HG03520 (cell line): ENCODE results near the gene TOX2.
"Not testable (repeated sequence)": the region's sequence is repeated elsewhere in the genome, so short reads cannot be mapped to it uniquely, and the experiment has no call there.

Experiments
- ATAC-seq: cut with Tn5 transposase; IDR thresholded peaks from one replicate; pipeline ENCODE4 v1.9.1; 2021; ENCODE audit warnings: mild to moderate bottlenecking, moderate library complexity; ENCODE audit not compliant: unreplicated experiment

TOX2 gene

DNA sequence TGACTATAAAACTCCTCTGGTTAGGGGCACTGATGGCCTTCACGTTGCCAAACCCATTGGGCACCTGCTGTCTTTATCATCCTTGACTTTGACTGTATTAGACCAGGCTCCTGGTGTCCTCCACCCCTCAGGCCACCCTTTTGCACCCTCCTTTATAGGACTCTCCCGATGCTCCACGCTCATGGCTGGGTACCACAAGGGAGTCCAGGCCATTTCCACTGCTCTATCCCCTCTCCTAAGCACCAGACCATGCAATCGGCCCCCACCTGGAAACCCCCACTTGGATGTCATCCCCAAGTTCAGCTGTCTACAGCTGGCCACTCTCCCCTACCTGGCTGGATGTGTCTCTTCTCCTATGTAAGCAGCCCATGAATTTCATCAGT lies 115.2 kb downstream of the TOX2 start:
- ATAC-seq: no peak

DNA sequence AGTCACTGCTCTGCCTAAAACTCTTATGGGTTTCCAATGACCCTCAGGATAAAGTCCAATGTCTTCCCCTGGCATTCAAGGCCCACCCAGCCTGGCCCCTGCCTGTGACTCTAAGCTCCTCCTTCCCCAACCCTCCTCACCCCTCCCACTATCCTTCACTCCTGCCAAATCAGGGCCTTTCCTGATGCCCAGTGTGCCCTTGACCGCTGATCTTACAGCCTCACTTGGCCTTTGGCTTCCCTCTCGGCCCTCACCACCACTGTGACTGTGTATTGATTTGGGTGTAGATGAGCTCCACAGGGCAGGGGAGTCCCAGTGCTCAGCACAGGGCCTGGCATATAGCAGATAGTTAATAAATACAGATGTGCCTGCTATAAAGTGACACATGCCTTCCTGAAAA lies 115.7 kb downstream of the TOX2 start:
- no peak for ATAC-seq

DNA sequence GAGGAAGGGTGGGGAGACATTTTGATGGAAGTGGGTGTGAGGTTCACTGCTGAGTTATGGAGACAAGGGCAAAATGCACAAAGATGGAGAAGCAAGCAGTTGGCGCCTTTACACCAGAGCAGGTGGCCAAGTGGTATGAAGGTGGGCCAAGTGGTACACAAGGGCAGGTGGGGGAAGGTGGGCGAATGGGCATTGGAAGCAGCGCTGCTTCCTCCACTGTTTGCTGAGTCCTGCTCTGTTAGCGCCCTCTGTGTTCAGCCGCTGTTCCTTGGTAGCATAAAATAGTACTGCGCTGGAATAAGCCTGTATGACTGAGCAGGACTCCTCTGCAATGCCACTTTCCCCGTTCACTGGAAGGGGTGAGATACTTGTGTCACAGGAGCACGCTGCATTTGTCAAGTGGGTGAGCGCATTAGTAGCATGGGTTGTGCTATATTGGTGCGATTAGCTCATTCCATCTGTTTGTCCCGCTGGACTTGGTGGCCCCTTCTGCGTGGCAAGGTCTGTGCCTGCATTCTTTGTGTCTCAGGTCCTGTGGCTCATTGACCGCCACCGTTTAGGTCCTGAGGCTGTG lies 116.4 kb downstream of the TOX2 start:
- no peak for ATAC-seq

DNA sequence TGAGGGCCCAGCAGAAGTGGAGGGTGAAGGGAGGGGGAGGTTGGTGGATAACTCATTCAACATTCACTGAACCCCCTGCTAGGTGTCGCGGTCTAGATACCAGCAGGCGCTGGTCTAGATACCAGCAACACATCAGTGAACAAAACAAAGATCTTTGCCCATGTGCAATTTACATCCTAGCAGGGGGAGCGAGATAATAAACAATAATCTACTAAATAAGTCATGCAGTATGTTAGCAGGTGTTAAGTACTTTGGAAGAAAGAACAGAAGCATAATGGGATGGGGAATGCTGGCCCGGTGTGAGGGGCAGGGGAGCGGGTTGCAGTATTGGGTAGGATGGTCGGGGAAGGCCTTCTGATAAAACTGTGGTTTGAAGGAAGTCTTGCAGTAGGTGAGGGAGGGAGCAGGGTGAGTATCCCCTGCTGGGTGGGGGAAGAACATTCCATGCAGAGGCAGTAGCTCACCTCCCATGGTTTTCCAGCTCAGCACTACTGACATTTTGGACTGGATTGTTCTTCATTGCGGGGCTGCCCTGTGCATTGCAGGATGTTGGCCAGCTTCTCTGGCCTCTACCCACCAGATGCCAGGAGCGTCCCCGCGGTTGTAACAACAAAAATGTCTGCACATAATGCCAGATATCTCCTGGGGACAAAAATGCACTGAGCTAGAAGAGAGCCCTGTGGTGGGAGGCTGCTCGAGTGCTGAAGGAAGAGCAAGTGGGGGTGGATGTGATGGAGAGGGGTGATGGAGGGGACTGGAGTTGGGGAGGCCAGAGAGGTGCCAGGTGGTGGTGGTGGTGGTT lies 117.3 kb downstream of the TOX2 start:
- ATAC-seq: no peak

DNA sequence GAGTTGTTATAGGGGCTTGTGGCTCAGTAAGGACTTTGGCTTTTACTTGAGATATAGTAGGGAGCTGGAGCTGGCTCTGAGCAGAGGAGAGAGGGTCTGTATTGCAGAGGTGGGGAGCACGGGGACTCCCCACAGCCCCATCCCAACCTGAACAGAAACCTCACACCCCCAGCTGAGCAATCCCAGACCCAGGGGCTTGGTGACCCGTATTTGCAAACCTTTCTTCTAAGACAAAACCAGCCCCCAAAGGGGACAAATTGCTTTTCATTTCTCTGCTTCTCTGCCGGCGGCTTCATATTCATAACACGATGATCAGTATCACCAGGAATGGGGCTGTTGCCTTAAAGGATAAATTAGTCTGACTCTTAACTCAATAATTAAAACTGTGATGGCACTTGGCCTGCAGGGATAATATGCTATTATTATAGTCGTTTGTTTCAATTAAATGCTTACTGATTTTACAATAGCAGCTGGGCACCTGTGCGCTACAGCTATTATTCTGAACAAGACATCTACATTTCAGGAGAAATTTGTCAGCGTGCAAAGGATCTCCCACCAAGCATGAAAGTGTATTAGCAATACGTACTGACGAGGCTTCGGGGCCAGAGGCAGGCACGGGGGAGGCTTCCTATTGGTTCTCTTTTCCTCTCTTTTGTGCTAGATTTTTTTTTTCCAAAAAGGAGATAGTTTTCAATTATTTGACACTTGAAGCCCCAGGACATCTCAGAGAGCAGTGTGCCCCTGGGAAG lies 118.1 kb downstream of the TOX2 start:
- no peak for ATAC-seq

DNA sequence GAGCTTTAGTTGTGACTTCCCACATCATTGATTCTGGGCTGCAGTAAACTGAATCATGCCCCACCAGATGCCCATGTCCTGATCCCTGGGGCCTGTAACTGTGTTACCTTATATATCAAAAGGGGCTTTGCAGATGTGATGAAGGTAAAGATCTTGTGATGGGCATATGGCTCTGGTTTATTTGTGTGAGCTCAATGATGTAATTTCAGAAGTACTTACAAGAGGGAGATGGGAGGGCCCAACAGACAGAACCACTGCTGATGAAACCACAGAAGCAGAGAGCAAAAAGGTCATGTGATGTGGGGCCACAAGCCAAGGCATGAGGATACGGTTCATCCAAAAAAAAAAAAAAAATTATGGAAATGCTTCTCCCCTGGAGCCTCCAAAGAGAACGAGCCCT lies 118.7 kb downstream of the TOX2 start:
- ATAC-seq: no peak

DNA sequence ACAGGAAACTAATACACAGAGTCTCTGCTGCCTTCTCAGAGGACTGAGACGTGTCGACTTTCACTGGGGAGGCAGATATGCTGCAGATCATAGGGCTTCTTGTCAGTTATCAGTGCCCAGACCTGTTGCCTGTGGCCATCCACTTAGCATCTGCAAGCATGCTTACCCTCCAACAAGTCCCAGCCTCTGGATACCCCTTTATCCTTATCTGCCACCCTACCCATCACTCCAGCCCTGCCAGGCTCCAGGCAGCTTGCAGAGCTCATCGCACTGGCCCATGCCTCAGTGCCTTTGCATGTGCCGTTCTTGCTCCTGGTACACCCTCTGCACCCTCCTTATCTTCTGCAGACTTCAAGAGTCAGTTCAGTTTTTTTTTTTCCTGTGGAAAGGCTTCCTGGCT lies 119.2 kb downstream of the TOX2 start:
- ATAC-seq: no peak

DNA sequence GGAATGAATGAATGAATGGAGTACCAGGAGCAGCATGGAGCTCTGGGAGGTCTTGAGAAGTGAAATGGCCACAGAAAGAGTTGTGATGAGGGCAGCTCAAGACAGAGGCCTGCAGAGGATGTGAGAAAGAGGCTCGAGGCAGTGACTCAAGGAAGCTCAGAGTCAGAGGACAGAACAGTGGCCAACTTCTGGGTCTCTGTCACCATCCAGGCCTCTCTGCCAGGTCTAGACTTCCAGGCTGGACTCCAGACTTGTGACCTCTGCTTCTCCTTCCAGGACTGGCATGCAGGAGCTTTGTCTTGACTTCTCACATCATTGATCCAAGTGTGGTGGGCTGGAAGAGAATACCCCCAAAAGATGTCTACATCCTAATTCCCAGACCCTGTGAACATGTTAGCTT lies 119.8 kb downstream of the TOX2 start:
- ATAC-seq: no peak

DNA sequence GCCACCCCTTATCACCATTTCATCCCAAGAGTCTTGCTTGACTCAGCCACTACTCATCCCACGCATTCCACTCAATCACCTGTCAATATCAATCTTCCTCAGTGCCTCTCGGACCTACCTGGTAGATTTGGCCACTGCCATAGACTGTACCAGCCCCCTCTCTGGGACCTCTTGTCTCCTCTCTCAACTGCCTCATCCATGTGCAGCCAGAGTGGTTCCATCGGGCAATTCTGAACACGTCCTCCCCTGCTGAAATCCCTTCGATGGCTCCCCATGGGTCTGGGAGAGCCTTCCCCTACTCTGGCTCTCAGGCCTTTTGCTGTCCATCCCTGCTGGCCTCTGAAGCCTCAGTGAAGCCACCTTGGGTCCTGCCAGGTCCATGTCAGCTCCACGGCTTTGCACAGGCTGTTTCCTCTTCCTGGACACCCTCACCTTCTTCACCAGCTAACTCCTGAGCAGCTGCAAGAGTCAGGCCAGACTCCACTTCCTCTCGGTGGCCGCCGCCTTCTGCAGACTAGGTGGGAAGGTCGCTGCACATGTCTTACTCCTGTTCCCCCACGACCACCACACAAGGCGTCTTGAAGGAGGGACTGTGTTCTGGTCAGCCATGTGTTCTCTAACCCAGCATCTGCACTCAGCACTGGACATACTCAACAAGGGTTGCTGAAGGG lies 120.4 kb downstream of the TOX2 start:
- ATAC-seq: no peak

DNA sequence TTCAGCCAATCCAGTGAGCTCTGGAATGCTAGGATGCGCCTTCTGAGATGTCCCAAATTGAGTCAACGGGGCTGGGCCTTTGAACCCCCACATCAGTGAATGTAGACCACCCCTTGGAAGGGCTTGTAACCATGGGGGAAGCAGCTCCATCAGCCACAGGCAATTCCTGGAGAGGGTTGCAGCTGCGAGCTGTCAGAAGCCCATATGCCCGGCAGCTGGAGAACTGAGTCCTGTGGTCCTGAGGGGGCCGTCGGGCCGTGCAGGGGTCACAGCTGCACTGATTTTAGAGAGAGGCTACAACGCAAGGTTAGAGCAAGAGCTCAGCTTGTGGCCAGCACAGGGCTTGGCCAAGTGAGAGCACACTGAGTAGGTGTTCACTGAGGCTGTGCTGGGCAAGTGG lies 121.3 kb downstream of the TOX2 start:
- no peak for ATAC-seq

DNA sequence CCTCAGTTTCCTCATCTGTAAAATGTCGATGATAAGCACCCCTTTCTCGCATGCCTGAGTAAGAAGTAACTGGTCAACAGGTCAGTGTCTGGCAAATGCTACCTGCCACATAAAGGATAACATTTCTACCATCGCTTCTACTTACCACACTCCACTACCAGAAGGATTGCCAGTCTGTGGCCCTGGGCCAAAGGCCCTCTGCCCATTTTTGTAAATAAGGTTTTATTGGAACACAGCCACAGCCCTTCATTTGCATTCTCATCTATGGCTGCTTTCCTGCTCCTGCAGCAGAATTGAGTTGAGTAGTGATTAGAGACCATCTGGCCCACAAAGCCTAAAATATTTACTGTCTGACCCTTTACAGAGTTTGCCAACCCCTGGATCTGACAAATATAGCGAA lies 121.8 kb downstream of the TOX2 start:
- ATAC-seq: no peak

DNA sequence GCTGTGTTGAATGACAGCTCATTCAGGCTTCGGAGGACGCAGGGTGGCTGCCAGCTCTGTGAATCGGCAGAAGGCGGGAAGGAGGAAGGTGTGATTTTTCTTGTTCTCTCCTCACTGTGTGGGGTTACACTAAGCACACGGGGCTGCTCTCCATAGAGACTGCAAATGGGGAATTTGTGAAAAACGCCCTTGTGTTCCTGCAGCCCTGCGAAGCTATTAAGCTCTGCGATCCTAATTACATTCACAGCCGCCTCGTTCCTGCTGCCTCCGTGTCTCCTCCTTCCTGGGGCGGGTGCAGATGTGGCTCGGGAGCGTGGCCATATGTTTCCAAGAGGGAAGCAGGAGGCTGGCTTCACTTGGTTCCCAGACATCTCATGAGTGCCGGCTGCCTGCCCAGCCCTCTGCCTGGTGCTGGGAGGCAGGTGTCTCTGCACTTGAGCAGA lies 124.0 kb downstream of the TOX2 start:
- no peak for ATAC-seq

DNA sequence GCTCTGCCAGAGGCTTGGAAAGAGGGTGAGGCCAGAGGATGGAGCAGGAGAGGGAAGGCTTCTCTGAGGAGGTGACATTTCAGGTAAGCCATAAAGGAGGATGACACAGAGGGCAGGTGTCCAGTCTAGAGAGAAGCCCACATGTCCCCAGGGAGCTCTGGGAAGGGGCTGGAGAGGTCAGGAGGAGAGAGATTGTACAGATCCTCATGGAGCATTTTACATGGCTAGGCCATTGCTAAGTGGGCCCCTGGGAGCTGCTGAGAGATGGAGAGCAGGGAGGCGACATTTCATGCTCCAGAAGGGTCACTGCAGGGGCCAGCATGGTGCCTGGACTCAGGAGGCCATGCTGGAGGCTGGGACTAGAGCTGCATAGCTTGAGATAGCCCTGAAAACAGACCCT lies 124.5 kb downstream of the TOX2 start:
- no peak for ATAC-seq

DNA sequence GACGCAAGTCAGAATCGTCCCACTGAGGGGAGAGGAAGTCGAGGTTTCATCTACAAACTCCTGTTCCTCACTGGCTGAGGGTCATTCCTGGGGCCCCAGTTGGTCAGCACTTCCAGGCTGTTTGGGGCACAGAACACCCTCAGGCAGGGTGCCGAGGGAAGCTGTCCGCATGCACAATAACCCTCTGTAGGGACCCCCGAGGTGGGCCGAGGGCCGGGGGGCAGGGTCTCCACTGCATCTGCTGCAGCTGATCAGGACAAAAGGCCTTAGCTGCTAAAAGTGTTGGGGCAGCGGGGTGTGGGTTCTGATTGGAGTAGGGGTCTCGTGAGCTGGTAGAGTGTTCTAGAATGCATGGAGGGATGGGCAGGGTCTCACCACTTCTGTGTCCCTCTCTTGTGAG lies 125.1 kb downstream of the TOX2 start:
- no peak for ATAC-seq

DNA sequence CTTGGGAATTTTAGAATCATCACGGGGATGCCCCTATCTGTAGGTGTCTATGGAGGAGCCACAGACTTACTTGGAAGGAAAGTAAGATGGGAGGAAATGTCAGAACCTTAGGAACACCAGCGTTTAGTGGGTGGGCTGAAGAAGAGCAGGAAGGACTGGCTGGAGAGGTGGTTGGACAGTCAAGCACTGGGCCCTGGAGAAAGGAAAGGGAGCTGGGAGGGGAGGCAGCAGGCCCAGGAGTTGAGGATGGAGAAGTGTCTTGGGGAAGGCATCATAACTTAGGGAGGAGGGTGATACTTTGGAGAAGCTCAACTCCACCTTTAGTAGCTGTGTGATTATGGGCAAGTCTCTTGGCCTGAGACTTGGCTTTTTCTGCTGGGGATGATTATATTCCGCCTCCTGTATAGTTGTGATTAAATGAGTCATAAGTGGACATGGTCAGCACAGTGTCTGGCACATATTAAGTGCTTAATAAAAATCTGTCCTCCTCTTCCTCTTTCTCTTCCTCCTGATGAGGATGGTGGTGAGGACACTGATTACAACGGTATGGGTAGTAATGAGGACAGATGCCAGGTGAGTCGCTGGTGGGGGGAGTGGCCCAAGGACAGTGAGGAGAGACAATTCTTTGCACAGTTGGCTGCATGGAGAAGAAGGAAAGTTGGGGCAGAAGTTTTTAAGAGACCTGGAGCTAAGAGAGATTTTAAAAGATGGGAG lies 125.7 kb downstream of the TOX2 start:
- no peak for ATAC-seq

DNA sequence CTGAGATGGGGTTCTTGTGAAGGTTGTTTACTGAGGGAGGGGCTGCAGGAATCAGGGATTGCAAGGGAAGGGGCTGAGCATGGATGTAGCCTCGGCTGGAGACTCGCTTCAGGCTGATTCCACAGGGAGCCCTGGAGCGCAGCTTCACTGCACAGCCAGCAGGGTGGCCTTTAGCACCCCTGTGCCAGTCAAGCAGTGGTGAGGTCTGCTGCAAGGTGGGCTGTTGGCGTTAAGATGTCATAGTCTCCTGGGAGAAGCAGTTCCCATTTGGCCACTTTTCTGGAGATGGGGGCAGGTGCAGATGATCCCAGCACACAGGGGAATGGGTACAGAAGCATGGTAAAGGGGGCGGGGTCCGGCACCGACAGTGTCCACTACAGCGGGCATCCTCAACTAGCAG lies 126.3 kb downstream of the TOX2 start:
- ATAC-seq: no peak

DNA sequence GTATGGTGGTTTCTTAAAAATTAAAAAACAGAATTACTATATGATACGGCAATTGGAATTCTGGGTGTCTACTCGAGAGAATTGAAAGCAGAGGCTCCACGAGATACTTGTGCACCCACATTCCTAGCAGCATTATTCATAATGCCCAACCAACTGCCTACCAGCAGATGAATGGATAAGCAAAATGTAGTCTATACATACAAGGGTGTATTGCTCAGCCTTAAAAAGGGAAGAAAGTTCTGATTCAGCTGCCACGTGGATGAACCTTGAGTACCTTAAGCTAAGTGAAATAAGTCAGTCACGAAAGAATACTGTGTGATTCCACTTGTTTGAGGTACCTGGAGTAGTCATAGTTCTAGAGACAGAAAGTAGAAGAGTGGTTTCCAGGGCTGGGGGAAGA lies 130.1 kb downstream of the TOX2 start:
- ATAC-seq: not testable (repeated sequence)

DNA sequence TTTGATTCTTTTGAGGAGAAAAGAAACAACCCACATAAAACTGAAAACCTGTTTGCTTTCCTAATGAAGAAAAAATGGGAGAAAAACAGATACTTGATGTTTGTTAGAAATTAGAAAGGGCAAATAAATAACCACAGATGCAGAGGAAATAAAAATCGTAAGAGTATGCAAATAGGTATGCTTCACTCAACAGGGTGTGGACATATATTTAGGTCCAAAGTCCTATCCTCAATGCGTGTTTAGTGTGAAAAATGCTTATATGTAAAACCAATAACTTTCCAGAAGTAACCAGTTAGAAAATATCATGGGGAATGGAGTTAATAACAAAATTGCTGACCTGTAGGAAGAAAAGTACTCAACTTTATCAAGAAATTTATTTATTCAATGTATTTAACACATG lies 135.7 kb downstream of the TOX2 start:
- ATAC-seq: no peak

DNA sequence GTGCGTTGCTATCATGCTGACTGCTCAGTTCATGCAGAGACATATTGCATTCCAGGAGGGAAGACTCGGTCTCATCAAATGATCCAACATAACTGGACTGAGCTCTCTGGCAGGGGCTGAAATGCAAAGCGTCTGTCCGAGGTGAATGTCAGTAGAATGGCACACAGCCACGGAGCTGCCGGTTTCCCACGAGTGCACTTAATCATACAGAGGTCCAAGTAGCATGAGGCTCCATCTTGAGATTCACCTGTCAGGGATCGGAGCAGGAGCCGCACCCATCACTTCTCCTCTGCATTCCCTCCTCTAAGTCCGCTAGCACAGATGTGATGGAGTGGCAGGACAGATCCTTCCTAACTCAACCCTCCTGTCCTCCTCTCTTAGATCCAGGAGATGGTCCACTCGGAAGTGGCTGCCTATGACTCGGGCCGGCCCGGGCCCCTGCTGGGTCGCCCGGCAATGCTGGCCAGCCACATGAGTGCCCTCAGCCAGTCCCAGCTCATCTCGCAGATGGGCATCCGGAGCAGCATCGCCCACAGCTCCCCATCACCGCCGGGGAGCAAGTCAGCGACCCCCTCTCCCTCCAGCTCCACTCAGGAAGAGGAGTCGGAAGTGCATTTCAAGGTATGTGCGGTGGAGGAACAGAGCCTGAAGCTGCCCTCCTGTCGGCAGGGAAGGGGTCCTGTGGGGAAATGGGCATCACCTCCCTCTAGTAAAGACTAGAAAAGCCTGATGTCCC lies 136.4 kb downstream of the TOX2 start:
- ATAC-seq: no peak

DNA sequence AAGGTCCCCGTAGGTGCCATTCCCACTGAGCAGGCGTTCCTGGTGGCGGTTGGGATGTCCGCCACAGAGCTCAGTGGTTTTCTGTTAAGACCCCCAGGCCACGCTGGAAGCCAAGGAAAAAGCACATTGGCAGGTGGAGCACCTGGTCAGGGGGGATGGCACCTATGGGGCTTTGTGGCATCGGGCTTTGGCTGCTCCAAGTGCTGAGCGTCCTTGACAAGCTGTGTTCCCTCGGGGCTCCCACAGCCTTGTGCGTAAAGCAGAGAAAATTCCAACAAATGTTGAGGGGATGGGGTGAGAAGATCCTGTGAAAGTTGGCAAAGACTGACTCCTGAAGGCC lies 137.0 kb downstream of the TOX2 start:
- no peak for ATAC-seq
